IPS DF 6.9 (cell line): ENCODE results near the gene TAOK1.

Experiments
- DNase-seq: peaks from one replicate; pipeline ENCODE4 v3.0.0-alpha.2; 2013; ENCODE audit warnings: low read depth, low spot score
- H3K27ac ChIP-seq: one replicate; pipeline ENCODE4 v1.5.1; 2013; ENCODE audit warnings: low read length, control low read depth
- H3K27me3 ChIP-seq: 2 replicates; pipeline ENCODE4 v1.6.1; 2013; ENCODE audit warnings: mild to moderate bottlenecking, low read length; ENCODE audit not compliant: control insufficient read depth, insufficient read depth
- H3K36me3 ChIP-seq: 2 replicates; pipeline ENCODE4 v1.6.1; 2013; ENCODE audit warnings: low read length; ENCODE audit not compliant: control insufficient read depth, insufficient read depth
- H3K4me1 ChIP-seq: 2 replicates; pipeline ENCODE4 v1.6.1; 2013; ENCODE audit warnings: low read length; ENCODE audit not compliant: control insufficient read depth, insufficient read depth
- H3K4me3 ChIP-seq: 2 replicates; pipeline ENCODE4 v1.5.1; 2013; ENCODE audit warnings: mild to moderate bottlenecking, low read length
- H3K9me3 ChIP-seq: 2 replicates; pipeline ENCODE4 v1.6.1; 2013; ENCODE audit warnings: low read length, inconsistent platforms; ENCODE audit not compliant: control insufficient read depth, insufficient read depth
- WGBS: extraction: QIAGEN DNeasy Blood & Tissue Kit; methylation state at CpG from one replicate; pipeline ENCODE4 v1.1.7; 2013; ENCODE audit warnings: mixed read lengths, missing lambda C conversion rate; ENCODE audit not compliant: insufficient read length, insufficient coverage; 5-methylcytosine and 5-hydroxymethylcytosine counted together

The TAOK1 gene

GRCh38 chr17:29378500-29378899, 11.7 kb upstream of the TAOK1 start:
- Histone ChIP-seq H3K9me3 (no peaks in the 10 kb centered on the region), H3K36me3 (no peaks in the 10 kb centered on the region), H3K4me1 (no peaks in the 10 kb centered on the region), H3K27me3 (no peaks in the 10 kb centered on the region), H3K27ac (no peak overlapping the region), H3K4me3 (no peak overlapping the region)
- no CpG with 5 or more reads among the region's 4 CpGs for WGBS
- no peak for DNase-seq

GRCh38 chr17:29379084-29379991, 10.8 kb upstream of the TAOK1 start:
- DNase-seq: no peak
- no peak overlapping the region for H3K4me3 ChIP-seq
- no peaks in the 10 kb centered on the region for H3K9me3 ChIP-seq
- H3K4me1 ChIP-seq: no peaks in the 10 kb centered on the region
- no peaks in the 10 kb centered on the region for H3K36me3 ChIP-seq
- H3K27ac ChIP-seq: no peak overlapping the region
- no CpG with 5 or more reads among the region's 12 CpGs for WGBS
- no peaks in the 10 kb centered on the region for H3K27me3 ChIP-seq

DNA sequence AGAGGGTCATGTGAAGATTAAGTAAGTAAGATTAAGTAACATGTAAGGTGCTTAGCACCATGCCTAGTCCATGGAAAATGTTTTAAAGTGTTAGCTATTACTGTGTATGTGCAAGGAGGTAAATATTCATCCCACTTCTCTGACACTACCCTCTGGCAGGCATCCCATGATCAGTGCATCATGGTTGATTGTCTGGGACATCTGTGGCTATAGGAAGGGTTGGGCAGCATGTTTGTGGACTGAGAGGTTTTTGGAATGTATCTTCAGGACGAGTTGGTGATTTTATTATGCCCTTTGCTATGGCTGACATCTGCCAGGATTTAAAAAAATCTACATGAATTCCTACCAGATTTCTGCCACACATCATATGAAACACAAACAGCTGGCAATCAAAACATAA, 6.5 kb upstream of the TAOK1 start:
- DNase-seq: no peak
- Histone ChIP-seq H3K27ac (no peak overlapping the region), H3K36me3 (no peaks in the 10 kb centered on the region), H3K9me3 (no peaks in the 10 kb centered on the region), H3K4me3 (no peak overlapping the region), H3K4me1 (no peaks in the 10 kb centered on the region), H3K27me3 (no peaks in the 10 kb centered on the region)
- WGBS: no CpG with 5 or more reads among the region's 1 CpG

- no peak for DNase-seq
- Histone ChIP-seq H3K9me3 (no peaks in the 10 kb centered on the region), H3K4me3 (no peak overlapping the region), H3K27ac (no peak overlapping the region), H3K4me1 (no peaks in the 10 kb centered on the region), H3K36me3 (no peaks in the 10 kb centered on the region), H3K27me3 (no peaks in the 10 kb centered on the region)
- WGBS: no CpG with 5 or more reads among the region's 3 CpGs
Measured at GRCh38 chr17:29384901-29385300, 5.3 kb upstream of the TAOK1 start.

GRCh38 chr17:29386760-29387159, 3.4 kb upstream of the TAOK1 start:
- no CpG with 5 or more reads among the region's 4 CpGs for WGBS

GRCh38 chr17:29388937-29389336, 1.2 kb upstream of the TAOK1 start:
- no peak overlapping the region for H3K27ac ChIP-seq
- no peak overlapping the region for H3K4me3 ChIP-seq
- H3K9me3 ChIP-seq: no peaks in the 10 kb centered on the region
- H3K36me3 ChIP-seq: no peaks in the 10 kb centered on the region
- no peak for DNase-seq
- no CpG with 5 or more reads among the region's 9 CpGs for WGBS
- H3K27me3 ChIP-seq: no peaks in the 10 kb centered on the region
- H3K4me1 ChIP-seq: no peaks in the 10 kb centered on the region

More at GRCh38 chr17:29386760-29387159, 3.4 kb upstream of the TAOK1 start:
- no peaks in the 10 kb centered on the region for H3K4me1 ChIP-seq
- no peaks in the 10 kb centered on the region for H3K27me3 ChIP-seq
- H3K36me3 ChIP-seq: no peaks in the 10 kb centered on the region
- no peak overlapping the region for H3K27ac ChIP-seq
- H3K9me3 ChIP-seq: no peaks in the 10 kb centered on the region
- DNase-seq: no peak
- H3K4me3 ChIP-seq: no peak overlapping the region

DNA sequence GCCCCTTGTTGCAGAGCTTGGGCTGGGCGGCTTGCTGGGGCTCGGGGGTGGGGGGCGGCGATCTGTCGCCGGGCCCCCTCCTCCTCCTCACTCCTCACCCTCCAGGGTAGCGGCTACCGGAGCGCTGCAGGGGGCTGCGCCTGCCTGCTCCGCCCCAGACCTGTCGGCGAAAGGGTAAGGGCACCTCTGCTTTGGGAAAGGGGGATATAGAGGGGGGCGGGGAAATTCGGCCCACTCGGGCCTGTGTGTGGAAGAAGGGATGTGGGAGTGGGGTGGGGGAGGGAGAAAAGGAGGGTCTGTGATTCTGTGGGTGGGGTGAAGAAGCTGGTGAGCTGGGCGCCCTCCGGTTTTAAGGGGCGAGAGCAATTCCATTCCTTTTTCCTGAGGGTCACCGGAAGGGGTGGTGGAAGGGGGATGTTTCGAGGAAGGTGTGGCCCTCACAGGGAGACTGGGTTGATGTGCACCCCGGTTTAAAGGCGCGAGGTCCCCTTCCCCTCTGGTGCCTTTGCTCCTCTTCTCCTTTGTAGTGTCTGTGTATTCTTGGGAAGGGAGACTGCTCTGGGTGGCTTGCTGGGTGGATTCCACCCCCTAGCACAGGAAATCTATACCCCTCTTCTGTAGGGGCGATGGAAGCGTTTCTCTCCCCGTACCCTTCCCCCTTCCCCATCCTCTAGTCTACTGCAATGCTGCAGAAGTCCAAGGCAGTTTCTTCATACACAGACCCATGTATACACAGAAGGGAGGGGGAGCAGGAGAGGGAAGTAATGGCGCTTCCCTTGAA, 878 bp downstream of the TAOK1 start:
- H3K27me3 ChIP-seq: no peaks in the 10 kb centered on the region
- no peaks in the 10 kb centered on the region for H3K9me3 ChIP-seq
- H3K27ac ChIP-seq: no peak overlapping the region
- peak overlapping the region; percentile 100 for H3K4me3 ChIP-seq
- no peaks in the 10 kb centered on the region for H3K4me1 ChIP-seq
- DNase-seq: no peak
- no CpG with 5 or more reads among the region's 28 CpGs for WGBS
- no peaks in the 10 kb centered on the region for H3K36me3 ChIP-seq

DNA sequence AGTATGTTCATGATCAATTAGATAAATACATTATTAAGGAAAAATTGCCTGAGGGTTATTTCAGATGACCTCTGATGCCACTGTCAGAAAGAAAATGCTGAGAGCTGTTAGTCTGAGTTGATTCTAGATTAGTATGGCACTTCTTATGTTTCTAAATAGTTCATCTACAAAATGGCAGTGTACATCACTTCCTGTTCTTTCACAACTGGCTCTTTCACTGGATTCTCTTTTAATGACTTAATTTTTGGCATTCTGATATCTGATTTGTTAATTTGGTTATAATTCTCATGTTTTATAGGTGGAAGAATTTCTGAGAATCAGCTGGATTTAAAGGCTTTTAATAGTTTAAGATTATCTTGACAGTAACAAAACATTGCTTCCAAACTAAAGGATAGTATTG, 3.3 kb downstream of the TAOK1 start:
- DNase-seq: no peak
- Histone ChIP-seq H3K4me1 (no peaks in the 10 kb centered on the region), H3K27ac (no peak overlapping the region), H3K27me3 (no peaks in the 10 kb centered on the region), H3K36me3 (no peaks in the 10 kb centered on the region), H3K4me3 (no peak overlapping the region), H3K9me3 (no peaks in the 10 kb centered on the region)

- H3K9me3 ChIP-seq: no peaks in the 10 kb centered on the region
- H3K27me3 ChIP-seq: no peaks in the 10 kb centered on the region
- no peaks in the 10 kb centered on the region for H3K4me1 ChIP-seq
- no peak overlapping the region for H3K27ac ChIP-seq
- DNase-seq: no peak
- WGBS: no CpG with 5 or more reads among the region's 4 CpGs
- H3K36me3 ChIP-seq: no peaks in the 10 kb centered on the region
- no peak overlapping the region for H3K4me3 ChIP-seq
Measured at GRCh38 chr17:29394761-29395160, 4.6 kb downstream of the TAOK1 start.

- H3K4me1 ChIP-seq: no peaks in the 10 kb centered on the region
- no peak overlapping the region for H3K4me3 ChIP-seq
- H3K9me3 ChIP-seq: no peaks in the 10 kb centered on the region
- WGBS: no CpG with 5 or more reads among the region's 2 CpGs
- no peaks in the 10 kb centered on the region for H3K27me3 ChIP-seq
- H3K27ac ChIP-seq: no peak overlapping the region
- no peak for DNase-seq
- no peaks in the 10 kb centered on the region for H3K36me3 ChIP-seq
Measured at GRCh38 chr17:29396066-29396465, 5.9 kb downstream of the TAOK1 start.
